GM23338 (cell line): ENCODE data around the gene ABL2. TPM values are rescaled to one million over a fixed set of nuclear protein-coding genes. Genes with fewer than 3 reads are reported as not detected.

Source experiments
- ATAC-seq: fragments of 200-7000 bp; cut with Tn5 transposase; 3 replicates; pipeline ENCODE4 v1.9.1; 2020
- DNase-seq: peaks from one replicate; pipeline ENCODE4 v3.0.0-alpha.2; 2015; ENCODE audit warnings: low spot score
- H2AFZ ChIP-seq: fragments of 200-600 bp; sonication (generic); 2 replicates; pipeline ENCODE4 v1.8.0; 2016; ENCODE audit warnings: antibody characterized with exemption, mild to moderate bottlenecking, moderate library complexity
- H3F3A ChIP-seq: fragments of 200-600 bp; sonication (generic); replicated peaks from 2 replicates; pipeline ENCODE4 v1.8.0; 2017; ENCODE audit warnings: antibody characterized with exemption, mixed run types, low read depth
- H3K27ac ChIP-seq: fragments of 200-600 bp; sonication (generic); 2 replicates; pipeline ENCODE4 v1.6.1; 2016; ENCODE audit warnings: low read depth
- H3K27me3 ChIP-seq: fragments of 200-600 bp; sonication (generic); 2 replicates; pipeline ENCODE4 v1.8.0; 2016; ENCODE audit warnings: mild to moderate bottlenecking, mixed run types, moderate library complexity; ENCODE audit not compliant: insufficient read depth
- H3K36me3 ChIP-seq: fragments of 200-600 bp; sonication (generic); 2 replicates; pipeline ENCODE4 v1.8.0; 2016; ENCODE audit warnings: mild to moderate bottlenecking; ENCODE audit not compliant: insufficient read depth
- H3K4me1 ChIP-seq: fragments of 200-600 bp; sonication (generic); 2 replicates; pipeline ENCODE4 v1.8.0; 2016; ENCODE audit warnings: mild to moderate bottlenecking, moderate library complexity; ENCODE audit not compliant: insufficient read depth
- H3K4me2 ChIP-seq: fragments of 200-600 bp; sonication (generic); 2 replicates; pipeline ENCODE4 v1.7.1; 2017; ENCODE audit warnings: mixed run types
- H3K4me3 ChIP-seq: fragments of 200-600 bp; sonication (generic); 2 replicates; pipeline ENCODE4 v1.6.1; 2016; ENCODE audit warnings: mixed run types
- H3K79me2 ChIP-seq: fragments of 200-600 bp; sonication (generic); replicated peaks from 2 replicates; pipeline ENCODE4 v1.8.0; 2017; ENCODE audit warnings: mild to moderate bottlenecking; ENCODE audit not compliant: insufficient read depth
- H3K9me2 ChIP-seq: fragments of 200-600 bp; sonication (generic); 2 replicates; pipeline ENCODE4 v1.8.0; 2017; ENCODE audit not compliant: insufficient read depth
- H4K20me1 ChIP-seq: fragments of 200-600 bp; sonication (generic); replicated peaks from 2 replicates; pipeline ENCODE4 v1.8.0; 2017; ENCODE audit warnings: mild to moderate bottlenecking; ENCODE audit not compliant: insufficient read depth
- H3K27ac Mint-ChIP-seq: 2 replicates; pipeline ENCODE4 v1.8.0; 2020; ENCODE audit warnings: inconsistent platforms, mild to moderate bottlenecking, moderate library complexity, mixed read lengths
- H3K27me3 Mint-ChIP-seq: 3 replicates; pipeline ENCODE4 v1.8.0; 2022; ENCODE audit warnings: low read depth, mild to moderate bottlenecking, moderate library complexity, mixed read lengths, inconsistent platforms; ENCODE audit not compliant: insufficient read depth, poor library complexity
- H3K36me3 Mint-ChIP-seq: 3 replicates; pipeline ENCODE4 v1.8.0; 2021; ENCODE audit warnings: low read depth, mild to moderate bottlenecking, inconsistent platforms, moderate library complexity, mixed read lengths
- H3K4me1 Mint-ChIP-seq: 3 replicates; pipeline ENCODE4 v1.8.0; 2020; ENCODE audit warnings: mild to moderate bottlenecking, inconsistent platforms, mixed read lengths
- H3K4me3 Mint-ChIP-seq: 3 replicates; pipeline ENCODE4 v1.8.0; 2021; ENCODE audit warnings: moderate library complexity, mild to moderate bottlenecking, inconsistent platforms, mixed read lengths
- H3K9me3 Mint-ChIP-seq: 3 replicates; pipeline ENCODE4 v1.8.0; 2020; ENCODE audit warnings: moderate library complexity, mild to moderate bottlenecking, inconsistent platforms, mixed read lengths
- CREB1 ChIP-seq: fragments of 250-450 bp; sonication (Bioruptor Pico); IDR thresholded peaks from 2 replicates; pipeline ENCODE4 v1.5.0; 2020; ENCODE audit warnings: low read depth, mild to moderate bottlenecking, moderate library complexity
- EZH2 ChIP-seq: fragments of 200-600 bp; sonication (generic); IDR thresholded peaks from one replicate; pipeline ENCODE4 v1.8.0; 2017; ENCODE audit warnings: antibody characterized with exemption, mild to moderate bottlenecking, low read depth; ENCODE audit not compliant: unreplicated experiment
- EZH2phosphoT487 ChIP-seq: fragments of 200-600 bp; sonication (generic); IDR thresholded peaks from one replicate; pipeline ENCODE4 v1.8.1; 2018; ENCODE audit warnings: antibody characterized with exemption; ENCODE audit not compliant: unreplicated experiment
- JUNB ChIP-seq: IDR thresholded peaks from one replicate; pipeline ENCODE4 v1.6.1; 2016; ENCODE audit warnings: antibody characterized with exemption; ENCODE audit not compliant: unreplicated experiment
- NANOG ChIP-seq: IDR thresholded peaks from 2 replicates; pipeline ENCODE4 v1.6.1; 2016; ENCODE audit warnings: antibody characterized with exemption, borderline replicate concordance
- POLR2AphosphoS5 ChIP-seq: IDR thresholded peaks from 2 replicates; pipeline ENCODE4 v1.6.1; 2016; ENCODE audit warnings: antibody characterized with exemption, low read depth
- STAT1 ChIP-seq: IDR thresholded peaks from one replicate; pipeline ENCODE4 v1.6.1; 2016; ENCODE audit warnings: antibody characterized with exemption; ENCODE audit not compliant: unreplicated experiment
- ZNF114 ChIP-seq: fragments of 250-450 bp; sonication (Bioruptor Pico); IDR thresholded peaks from 2 replicates; pipeline ENCODE4 v1.5.0; 2020; ENCODE audit warnings: mild to moderate bottlenecking, moderate library complexity
- ZNF331 ChIP-seq: fragments of 250-450 bp; sonication (Bioruptor Pico); IDR thresholded peaks from 2 replicates; pipeline ENCODE4 v1.5.0; 2020; ENCODE audit warnings: low read depth, mild to moderate bottlenecking, moderate library complexity
- ZNF462 ChIP-seq: fragments of 250-450 bp; sonication (Bioruptor Pico); IDR thresholded peaks from 2 replicates; pipeline ENCODE4 v1.5.0; 2020; ENCODE audit warnings: mild to moderate bottlenecking, moderate library complexity
- polyA plus RNA-seq: library from polyadenylated mRNA; unstranded; fragments of >200 nt; fragmentation: Nextera tagmentation; extraction: Ambion mirVana; gene quantifications from 2 replicates; pipeline ENCODE4 v1.2.1, GENCODE V29; 2016
- total RNA-seq: library from RNA; depleted of rRNA; stranded (reverse); fragments of >200 nt; shearing (Covaris generic); gene quantifications from 2 replicates; pipeline ENCODE4 v1.2.3, GENCODE V29; 2014
- TF ChIP-seq, protein P1 (sequence below): IDR thresholded peaks from 2 replicates; pipeline ENCODE4 v1.6.1; 2016; ENCODE audit warnings: antibody characterized with exemption
- TF ChIP-seq, protein P2 (sequence below), 2 experiments: fragments of 200-600 bp in 1 of 2; sonication (generic) in 1 of 2; conservative IDR thresholded peaks; 2 replicates each; pipeline versions ENCODE4 v1.5.1 to v1.6.1; 2016 to 2017; ENCODE audit warnings: antibody characterized with exemption in 2 of 2, low read depth in 2 of 2, mild to moderate bottlenecking in 2 of 2, moderate library complexity in 1 of 2
- TF ChIP-seq, protein P3 (sequence below): IDR thresholded peaks from one replicate; pipeline ENCODE4 v1.6.1; 2018; ENCODE audit warnings: antibody characterized with exemption; ENCODE audit not compliant: unreplicated experiment

ABL2 gene
- total and polyA plus RNA-seq, 2 experiments from 2014 or later: 5.8 to 22.7 TPM

DNA sequence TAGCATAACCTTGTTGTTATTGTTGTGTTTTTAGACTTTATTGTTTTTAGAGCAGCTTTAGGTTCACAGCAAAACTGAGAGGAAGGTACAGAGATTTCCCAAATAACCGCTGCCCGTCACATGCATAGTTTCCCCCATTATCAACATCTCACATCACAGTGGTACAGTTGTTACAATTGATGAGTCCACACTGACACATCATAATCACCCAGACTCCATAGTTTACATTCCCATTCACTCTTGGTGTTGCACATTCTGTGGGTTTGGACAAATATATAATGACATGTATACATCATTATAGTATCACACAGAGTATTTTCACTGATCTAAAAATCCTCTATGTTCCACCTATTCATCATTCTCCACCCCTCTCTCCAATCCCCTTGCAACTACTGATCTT, 173.5 kb downstream of the ABL2 start:
- H3K4me2 ChIP-seq: no peak overlapping the region
- no peak overlapping the region for H2AFZ ChIP-seq
- Mint-ChIP-seq H3K4me1 (peaks cover 19% of the 10 kb centered on the region), H3K9me3 (peaks cover 3% of the 10 kb centered on the region; the same call in 1 of the 3 replicates), H3K27me3 (no peaks in the 10 kb centered on the region), H3K27ac (no peak overlapping the region), H3K36me3 (peaks cover 37% of the 10 kb centered on the region), H3K4me3 (no peak overlapping the region)
- no peaks in the 10 kb centered on the region for H4K20me1 ChIP-seq
- H3K4me3 ChIP-seq: no peak overlapping the region
- H3K79me2 ChIP-seq: no peaks in the 10 kb centered on the region
- H3K9me2 ChIP-seq: no peaks in the 10 kb centered on the region
- H3K27ac ChIP-seq: no peak overlapping the region
- peaks cover 30% of the 10 kb centered on the region for H3K4me1 ChIP-seq
- H3K36me3 ChIP-seq: no peaks in the 10 kb centered on the region
- no peaks in the 10 kb centered on the region for H3F3A ChIP-seq
- no peak for DNase-seq
- no peaks in the 10 kb centered on the region for H3K27me3 ChIP-seq
- TF ChIP-seq STAT1 (no peak), JUNB (no peak), POLR2AphosphoS5 (no peak), NANOG (no peak), CREB1 (CRISPR knock-in tag) (no peak), ZNF331 (CRISPR knock-in tag) (no peak), ZNF462 (CRISPR knock-in tag) (no peak), EZH2 (no peak), ZNF114 (CRISPR knock-in tag) (no peak), EZH2phosphoT487 (no peak)
- TF ChIP-seq, protein P1, sequence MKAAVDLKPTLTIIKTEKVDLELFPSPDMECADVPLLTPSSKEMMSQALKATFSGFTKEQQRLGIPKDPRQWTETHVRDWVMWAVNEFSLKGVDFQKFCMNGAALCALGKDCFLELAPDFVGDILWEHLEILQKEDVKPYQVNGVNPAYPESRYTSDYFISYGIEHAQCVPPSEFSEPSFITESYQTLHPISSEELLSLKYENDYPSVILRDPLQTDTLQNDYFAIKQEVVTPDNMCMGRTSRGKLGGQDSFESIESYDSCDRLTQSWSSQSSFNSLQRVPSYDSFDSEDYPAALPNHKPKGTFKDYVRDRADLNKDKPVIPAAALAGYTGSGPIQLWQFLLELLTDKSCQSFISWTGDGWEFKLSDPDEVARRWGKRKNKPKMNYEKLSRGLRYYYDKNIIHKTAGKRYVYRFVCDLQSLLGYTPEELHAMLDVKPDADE: no peak
- TF ChIP-seq, protein P2, sequence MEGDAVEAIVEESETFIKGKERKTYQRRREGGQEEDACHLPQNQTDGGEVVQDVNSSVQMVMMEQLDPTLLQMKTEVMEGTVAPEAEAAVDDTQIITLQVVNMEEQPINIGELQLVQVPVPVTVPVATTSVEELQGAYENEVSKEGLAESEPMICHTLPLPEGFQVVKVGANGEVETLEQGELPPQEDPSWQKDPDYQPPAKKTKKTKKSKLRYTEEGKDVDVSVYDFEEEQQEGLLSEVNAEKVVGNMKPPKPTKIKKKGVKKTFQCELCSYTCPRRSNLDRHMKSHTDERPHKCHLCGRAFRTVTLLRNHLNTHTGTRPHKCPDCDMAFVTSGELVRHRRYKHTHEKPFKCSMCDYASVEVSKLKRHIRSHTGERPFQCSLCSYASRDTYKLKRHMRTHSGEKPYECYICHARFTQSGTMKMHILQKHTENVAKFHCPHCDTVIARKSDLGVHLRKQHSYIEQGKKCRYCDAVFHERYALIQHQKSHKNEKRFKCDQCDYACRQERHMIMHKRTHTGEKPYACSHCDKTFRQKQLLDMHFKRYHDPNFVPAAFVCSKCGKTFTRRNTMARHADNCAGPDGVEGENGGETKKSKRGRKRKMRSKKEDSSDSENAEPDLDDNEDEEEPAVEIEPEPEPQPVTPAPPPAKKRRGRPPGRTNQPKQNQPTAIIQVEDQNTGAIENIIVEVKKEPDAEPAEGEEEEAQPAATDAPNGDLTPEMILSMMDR (conservative IDR thresholded peaks at IDR 0.05; ENCODE audit: low read depth in 2 of 2): no peak
- TF ChIP-seq, protein P3, sequence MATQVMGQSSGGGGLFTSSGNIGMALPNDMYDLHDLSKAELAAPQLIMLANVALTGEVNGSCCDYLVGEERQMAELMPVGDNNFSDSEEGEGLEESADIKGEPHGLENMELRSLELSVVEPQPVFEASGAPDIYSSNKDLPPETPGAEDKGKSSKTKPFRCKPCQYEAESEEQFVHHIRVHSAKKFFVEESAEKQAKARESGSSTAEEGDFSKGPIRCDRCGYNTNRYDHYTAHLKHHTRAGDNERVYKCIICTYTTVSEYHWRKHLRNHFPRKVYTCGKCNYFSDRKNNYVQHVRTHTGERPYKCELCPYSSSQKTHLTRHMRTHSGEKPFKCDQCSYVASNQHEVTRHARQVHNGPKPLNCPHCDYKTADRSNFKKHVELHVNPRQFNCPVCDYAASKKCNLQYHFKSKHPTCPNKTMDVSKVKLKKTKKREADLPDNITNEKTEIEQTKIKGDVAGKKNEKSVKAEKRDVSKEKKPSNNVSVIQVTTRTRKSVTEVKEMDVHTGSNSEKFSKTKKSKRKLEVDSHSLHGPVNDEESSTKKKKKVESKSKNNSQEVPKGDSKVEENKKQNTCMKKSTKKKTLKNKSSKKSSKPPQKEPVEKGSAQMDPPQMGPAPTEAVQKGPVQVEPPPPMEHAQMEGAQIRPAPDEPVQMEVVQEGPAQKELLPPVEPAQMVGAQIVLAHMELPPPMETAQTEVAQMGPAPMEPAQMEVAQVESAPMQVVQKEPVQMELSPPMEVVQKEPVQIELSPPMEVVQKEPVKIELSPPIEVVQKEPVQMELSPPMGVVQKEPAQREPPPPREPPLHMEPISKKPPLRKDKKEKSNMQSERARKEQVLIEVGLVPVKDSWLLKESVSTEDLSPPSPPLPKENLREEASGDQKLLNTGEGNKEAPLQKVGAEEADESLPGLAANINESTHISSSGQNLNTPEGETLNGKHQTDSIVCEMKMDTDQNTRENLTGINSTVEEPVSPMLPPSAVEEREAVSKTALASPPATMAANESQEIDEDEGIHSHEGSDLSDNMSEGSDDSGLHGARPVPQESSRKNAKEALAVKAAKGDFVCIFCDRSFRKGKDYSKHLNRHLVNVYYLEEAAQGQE: no peak
- no peak for ATAC-seq
